KOPT-K1 (cell line): ENCODE data around the gene KCNAB1.

Source experiments
- H3K27ac ChIP-seq: fragments of 200-600 bp; sonication (generic); 2 replicates; pipeline ENCODE4 v1.5.1; 2016; ENCODE audit warnings: antibody characterized with exemption, mild to moderate bottlenecking, low read depth, low read length; ENCODE audit not compliant: poor library complexity, severe bottlenecking
- H3K36me3 ChIP-seq: fragments of 200-600 bp; sonication (generic); 2 replicates; pipeline ENCODE4 v1.5.1; 2017; ENCODE audit warnings: antibody characterized with exemption, mild to moderate bottlenecking, low read length, moderate library complexity; ENCODE audit not compliant: insufficient read depth
- H3K9me3 ChIP-seq: fragments of 200-600 bp; sonication (generic); 2 replicates; pipeline ENCODE4 v1.5.1; 2017; ENCODE audit warnings: antibody characterized with exemption, low read length, mild to moderate bottlenecking; ENCODE audit not compliant: insufficient read depth, poor library complexity, severe bottlenecking

The KCNAB1 gene

DNA sequence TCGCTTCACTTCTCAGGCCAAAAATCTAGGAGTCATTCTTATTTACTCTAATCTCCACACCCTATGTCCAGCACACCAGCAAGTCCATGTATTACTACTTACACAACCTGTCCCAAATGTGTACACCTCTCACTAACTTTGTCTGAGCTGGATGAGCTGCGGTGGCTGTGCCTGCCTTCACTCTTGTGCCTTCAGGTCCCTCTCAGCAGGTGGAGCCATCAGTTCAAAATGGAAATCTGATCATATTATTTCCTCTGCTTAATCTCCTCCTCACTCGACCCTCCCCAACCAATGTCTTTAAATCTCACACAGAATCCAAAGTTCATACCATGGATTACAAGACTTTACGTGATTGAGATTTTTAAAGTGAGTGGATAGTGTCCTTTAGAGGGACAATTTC, 351.8 kb downstream of the KCNAB1 start:
- no peaks in the 10 kb centered on the region for H3K9me3 ChIP-seq
- no peak overlapping the region for H3K27ac ChIP-seq

DNA sequence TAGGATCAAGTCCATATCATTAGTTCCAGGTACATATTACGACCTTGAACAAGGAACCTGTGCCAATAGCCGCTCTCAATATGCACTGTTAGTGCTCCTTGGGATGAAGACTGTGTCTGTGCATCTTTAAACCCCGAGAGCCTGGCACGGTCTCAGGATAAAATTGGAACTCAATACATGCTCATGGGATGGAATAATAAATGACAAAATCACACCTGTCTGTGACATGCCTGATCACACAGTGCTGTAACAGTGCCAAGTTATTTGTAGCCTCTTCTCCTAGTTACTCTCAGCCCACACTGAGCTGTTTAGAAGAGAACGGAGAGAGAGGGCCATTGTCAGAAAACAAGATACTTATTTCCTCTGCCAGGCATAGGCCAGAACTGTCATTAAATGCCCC, 352.3 kb downstream of the KCNAB1 start:
- Histone ChIP-seq H3K27ac (no peak overlapping the region), H3K9me3 (no peaks in the 10 kb centered on the region), H3K36me3 (no peaks in the 10 kb centered on the region)

More for the DNA sequence above, 351.8 kb downstream of the KCNAB1 start:
- H3K36me3 ChIP-seq = no peaks in the 10 kb centered on the region

DNA sequence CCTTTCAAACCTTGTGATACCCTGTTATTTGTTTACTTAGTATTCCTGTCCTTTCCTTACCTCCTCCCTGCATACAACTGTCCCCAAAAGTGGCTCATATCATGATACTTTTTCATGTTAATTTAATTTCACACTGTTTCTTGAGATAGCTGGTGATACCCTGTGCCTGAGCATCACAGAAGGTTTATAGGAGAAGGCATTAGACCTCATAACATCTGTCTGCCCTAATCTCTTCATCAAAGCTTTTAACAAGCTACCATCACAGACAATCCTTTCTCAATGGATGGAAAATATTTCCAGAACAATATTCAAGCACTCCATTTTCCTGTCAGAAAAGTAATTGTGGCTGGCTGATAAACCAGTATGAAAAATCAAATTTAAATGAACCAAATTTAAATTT, 353.0 kb downstream of the KCNAB1 start:
- H3K27ac ChIP-seq = no peak overlapping the region
- no peaks in the 10 kb centered on the region for H3K9me3 ChIP-seq
- H3K36me3 ChIP-seq = no peaks in the 10 kb centered on the region

DNA sequence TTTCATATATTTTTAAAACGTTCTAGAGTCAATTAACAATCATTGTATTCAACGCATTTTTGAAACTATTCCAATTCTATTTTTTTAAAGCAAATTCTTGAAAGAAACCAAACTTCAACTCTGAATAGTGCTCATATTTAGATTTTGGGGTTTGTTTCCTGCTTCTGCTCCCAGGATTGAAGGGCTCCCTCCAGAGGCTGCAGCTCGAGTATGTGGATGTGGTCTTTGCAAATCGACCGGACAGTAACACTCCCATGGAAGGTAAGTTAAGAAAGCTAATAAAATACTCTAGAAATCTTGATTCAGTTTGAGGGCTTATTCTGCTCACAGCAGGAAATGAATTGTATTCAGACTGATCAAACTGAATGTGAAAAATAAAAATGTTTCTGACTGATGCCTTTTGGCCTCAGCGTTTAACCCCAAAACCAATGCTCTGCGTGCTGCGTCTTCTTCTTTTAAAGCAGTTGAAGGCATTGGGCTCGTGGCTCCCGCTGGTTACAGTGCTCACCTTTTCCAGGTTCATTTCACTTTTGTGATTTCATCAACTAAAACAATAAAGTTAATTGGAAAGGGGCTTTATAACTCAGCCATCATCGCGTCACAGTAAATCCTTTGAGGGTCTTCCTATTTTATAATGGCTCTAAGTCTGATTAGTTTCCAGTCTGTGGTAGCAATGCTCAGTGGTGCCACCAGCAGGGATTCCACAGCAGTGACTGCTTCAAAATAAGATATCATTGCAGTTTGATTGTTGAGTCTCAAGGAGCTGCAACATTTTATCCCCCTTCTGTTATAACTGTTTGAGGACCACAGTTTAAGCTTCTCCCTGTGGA, 354.4 kb downstream of the KCNAB1 start:
- no peaks in the 10 kb centered on the region for H3K9me3 ChIP-seq
- no peaks in the 10 kb centered on the region for H3K36me3 ChIP-seq
- no peak overlapping the region for H3K27ac ChIP-seq

DNA sequence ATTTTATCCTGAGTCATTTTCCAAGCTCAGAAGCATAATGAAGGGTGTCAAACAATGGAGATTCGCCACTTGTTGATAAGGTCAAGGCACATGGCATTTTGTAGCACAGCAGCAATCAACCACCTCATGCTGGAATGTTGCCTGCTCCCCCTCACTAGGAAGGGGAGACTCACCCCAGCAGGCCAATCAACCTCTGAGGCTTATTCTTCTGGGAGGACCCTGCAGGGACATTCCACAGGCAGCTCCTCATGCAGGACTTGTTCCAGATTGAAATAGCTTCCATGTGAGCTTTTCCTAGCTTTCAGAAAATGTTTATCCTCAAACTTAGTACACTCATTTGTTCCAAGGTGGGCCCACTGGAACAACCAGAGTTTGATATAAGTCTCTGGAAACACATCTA, 356.9 kb downstream of the KCNAB1 start:
- Histone ChIP-seq H3K36me3 (no peaks in the 10 kb centered on the region), H3K27ac (no peak overlapping the region), H3K9me3 (no peaks in the 10 kb centered on the region)

DNA sequence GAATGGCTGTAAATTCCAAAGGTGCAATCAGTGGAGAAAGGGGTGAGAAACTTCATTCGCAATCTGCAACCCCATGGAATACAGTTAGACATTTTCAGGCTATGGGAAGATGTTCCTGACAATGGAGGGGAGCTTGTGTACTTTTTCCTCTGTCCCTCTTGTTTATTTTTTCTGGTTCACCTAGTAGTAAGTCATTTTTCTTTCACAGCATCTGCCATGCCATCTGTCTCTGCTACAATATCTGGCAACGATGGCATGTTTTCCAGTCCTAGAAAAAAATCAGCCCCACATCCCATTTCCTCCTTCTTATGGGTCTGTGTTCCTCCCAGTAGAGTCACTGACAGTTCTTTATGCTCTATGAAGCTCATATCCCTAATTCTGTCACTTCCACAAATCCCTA, 358.5 kb downstream of the KCNAB1 start:
- Histone ChIP-seq H3K27ac (no peak overlapping the region), H3K36me3 (no peaks in the 10 kb centered on the region), H3K9me3 (no peaks in the 10 kb centered on the region)

DNA sequence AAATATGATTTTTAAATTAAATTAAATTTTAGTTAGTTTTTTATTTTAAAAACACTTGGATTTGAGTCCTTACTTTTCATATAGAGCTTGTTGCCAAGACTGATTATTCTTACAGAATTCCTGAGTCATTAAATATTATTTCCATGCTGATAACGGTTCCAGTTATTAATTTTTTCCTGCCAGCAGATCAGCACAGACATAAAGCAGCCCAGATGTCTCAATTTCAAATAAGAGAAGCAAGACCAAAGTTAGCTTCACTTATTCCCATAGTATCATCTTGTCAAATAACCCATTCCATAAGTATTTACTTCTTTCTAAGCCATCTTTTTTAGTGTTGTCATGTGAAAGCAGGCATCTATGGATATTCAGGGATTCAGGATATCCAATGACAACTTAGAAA, 359.2 kb downstream of the KCNAB1 start:
- H3K9me3 ChIP-seq = no peaks in the 10 kb centered on the region
- H3K27ac ChIP-seq = no peak overlapping the region
- no peaks in the 10 kb centered on the region for H3K36me3 ChIP-seq

DNA sequence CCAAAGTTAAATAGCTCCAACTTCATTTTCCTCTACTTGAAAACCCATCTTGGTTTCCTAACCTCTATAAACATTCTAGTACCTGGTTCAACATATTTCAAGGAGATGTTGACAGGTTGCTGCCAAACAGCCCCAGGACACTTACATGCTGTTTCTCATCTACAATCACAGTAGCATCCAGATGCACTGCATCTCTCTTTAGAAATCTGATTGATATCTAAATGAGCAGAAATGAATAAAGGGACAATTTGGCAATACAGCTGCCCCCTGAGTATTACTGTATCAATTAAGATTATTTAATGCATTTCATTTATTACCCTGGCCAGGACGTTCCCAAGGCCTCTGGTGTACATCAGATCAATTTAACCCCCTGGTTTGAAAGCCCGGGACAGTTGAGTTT, 360.6 kb downstream of the KCNAB1 start:
- H3K9me3 ChIP-seq = no peaks in the 10 kb centered on the region
- H3K27ac ChIP-seq = no peak overlapping the region
- H3K36me3 ChIP-seq = no peaks in the 10 kb centered on the region

DNA sequence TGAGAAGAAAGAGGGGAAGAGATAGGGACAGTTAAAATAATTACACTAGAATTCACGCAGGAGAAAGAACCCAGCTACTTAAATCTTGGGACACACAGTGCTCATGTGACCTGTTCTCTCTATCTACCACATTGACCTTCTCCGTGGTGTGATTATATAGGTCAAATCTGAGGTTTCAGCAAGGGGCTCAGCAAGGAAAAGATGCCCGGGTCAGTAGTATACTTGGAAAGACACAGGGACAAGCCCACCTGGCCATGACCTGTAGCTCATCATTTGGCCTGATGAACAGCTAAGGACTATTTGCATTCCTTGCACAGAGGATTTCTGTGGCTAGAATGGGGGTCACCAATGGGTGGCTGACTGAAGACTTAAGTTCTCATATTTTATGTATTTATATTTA, 362.6 kb downstream of the KCNAB1 start:
- Histone ChIP-seq H3K36me3 (no peaks in the 10 kb centered on the region), H3K9me3 (no peaks in the 10 kb centered on the region), H3K27ac (no peak overlapping the region)

DNA sequence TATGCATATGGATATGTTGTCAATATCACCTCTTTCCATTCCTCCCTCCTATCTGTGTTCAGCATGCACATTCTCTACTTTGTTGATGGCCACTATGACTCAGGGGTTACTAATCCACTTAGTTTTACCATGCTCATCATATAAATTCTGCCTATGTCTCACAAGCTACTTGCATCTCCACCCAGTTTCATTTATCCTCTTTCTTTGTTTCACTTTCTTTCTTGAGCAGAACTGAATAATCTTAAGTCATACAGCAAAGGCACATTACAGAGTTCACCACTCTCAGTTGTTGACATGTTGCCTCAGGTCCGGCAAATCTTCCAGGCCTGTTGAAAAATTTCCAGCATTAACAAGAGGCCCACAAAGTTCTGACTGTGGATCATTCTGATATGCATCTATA, 363.0 kb downstream of the KCNAB1 start:
- no peaks in the 10 kb centered on the region for H3K36me3 ChIP-seq
- H3K27ac ChIP-seq = peak overlapping the region; percentile 35
- no peaks in the 10 kb centered on the region for H3K9me3 ChIP-seq

DNA sequence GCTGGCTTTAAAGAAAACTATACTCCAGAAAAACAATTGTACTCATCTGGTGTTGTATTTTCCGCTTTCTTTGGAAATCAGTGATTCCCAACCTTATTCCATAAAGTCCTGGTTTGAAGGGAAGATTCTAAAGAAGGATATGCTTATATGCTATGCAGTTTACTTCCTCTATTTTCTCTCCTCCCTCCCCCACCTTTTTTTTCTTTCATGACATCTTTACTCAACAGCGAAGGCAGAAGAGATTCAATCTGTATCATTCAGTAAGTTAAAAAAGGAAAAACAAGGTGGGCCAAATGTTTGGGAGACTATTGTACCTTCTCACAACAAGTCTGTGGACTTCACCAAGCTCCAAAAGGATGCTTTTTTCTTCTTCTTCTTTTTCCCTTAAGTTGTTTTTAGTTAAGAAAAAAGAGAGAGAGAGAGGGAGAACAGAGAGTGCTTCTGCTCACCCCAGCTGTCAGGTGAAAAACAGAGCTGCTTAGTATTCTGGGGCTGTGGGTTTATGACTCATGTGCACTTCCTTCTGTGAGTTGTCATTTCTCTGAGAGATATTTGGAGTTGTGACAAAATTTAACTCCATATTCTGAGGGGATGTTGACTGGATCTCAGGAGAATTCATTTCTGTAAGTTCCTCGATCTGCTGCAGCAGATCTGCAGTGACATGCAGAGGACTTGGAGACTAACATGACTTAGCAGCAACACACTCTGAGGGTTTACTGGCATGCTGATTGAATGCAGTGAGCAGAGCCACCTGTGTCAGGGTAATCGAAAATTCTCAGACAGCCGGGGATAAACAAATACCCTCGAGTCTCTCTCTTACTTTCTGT, 363.8 kb downstream of the KCNAB1 start:
- no peaks in the 10 kb centered on the region for H3K36me3 ChIP-seq
- peak overlapping the region; percentile 35 for H3K27ac ChIP-seq
- H3K9me3 ChIP-seq = no peaks in the 10 kb centered on the region

DNA sequence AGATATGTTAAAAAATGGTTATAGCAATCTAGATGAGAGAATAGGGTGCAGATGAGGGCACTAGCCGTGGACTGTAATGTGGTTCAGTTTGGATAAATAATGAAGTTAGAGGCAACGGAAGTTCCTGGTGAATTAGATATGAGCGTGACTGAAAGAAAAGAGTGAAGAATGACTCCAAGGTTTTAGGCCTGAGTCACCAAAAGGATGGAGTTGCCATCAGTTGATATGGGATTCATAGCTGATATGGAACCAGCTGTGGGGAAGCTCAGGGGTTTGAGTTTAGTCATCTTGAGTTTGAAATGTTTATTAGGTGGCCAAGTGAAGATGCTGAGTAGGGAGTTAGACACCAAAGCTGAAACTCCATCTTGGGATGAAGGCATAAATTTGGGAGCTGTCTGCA, 368.4 kb downstream of the KCNAB1 start:
- Histone ChIP-seq H3K36me3 (no peaks in the 10 kb centered on the region), H3K9me3 (no peaks in the 10 kb centered on the region), H3K27ac (no peak overlapping the region)

DNA sequence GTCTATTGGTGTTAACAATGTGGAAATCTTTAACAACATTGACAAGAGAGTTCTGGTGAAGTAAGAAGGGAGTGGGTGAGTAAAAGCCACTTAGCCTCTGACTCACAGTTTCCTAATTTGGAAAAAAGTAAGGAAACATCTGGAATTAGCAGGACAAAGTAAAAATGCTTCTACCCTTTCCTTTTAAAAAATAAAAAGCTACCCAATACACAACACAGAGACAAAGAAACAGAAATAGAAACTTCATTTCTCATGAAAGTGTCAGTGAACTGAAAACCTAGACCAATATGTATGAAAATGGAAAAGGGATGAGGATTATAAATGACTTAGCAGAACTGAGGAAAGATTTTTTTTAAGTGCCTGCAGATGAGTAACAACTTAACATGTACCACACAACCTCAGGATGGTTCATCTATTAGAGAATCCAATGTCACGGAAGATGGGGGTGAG, 369.1 kb downstream of the KCNAB1 start:
- Histone ChIP-seq H3K36me3 (no peaks in the 10 kb centered on the region), H3K9me3 (no peaks in the 10 kb centered on the region), H3K27ac (no peak overlapping the region)

DNA sequence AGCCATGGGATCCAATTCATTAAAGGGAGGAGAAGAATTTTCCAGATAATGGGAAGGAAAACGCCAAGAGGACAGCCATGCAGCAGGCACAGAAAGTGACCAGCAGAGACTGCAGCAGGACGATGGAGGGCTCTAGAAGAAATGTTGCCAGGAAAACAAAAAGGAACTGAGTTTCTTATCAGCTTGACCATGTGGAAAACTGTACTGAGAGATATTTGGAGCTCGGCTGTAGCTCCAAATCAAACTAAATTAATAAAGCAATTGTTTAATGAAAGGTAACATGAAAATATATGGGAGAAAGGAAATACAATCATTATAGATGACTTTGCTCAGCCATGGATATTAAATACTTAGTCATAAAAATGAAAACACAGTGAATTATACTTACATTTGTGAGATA, 370.8 kb downstream of the KCNAB1 start:
- no peaks in the 10 kb centered on the region for H3K36me3 ChIP-seq
- H3K27ac ChIP-seq = no peak overlapping the region
- H3K9me3 ChIP-seq = no peaks in the 10 kb centered on the region

DNA sequence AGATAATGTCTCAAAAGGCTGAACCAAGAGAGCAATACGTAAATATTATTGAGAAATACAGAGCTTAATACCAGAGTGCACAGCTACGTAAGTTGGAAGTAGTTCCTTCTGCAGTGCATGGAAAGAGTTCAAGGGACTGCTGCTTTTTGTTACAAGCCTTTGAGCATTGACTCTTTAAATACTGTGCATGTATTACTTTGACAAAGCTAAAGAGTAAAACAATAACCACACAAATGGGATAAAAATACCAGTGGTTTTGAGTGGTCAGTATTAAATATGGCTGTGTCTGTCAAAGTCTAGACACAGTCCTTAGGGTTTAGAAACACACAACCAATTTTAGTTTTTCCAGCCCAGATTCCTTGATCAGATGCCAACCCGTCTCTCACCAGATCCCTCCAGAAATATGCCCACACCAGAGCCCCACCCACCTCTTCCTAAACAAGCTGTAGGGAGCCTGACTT, 372.5 kb downstream of the KCNAB1 start:
- Histone ChIP-seq H3K9me3 (peaks cover 1% of the 10 kb centered on the region), H3K36me3 (no peaks in the 10 kb centered on the region), H3K27ac (no peak overlapping the region)
